GM19397 (cell line): ENCODE measurements around the gene SKP1.
"Not testable (repeated sequence)": the region's sequence is repeated elsewhere in the genome, so short reads cannot be mapped to it uniquely, and the experiment has no call there.

Experiments used
- ATAC-seq: cut with Tn5 transposase; IDR thresholded peaks from one replicate; pipeline ENCODE4 v1.9.1; 2021; ENCODE audit warnings: mild to moderate bottlenecking, moderate library complexity; ENCODE audit not compliant: unreplicated experiment

The SKP1 gene

DNA sequence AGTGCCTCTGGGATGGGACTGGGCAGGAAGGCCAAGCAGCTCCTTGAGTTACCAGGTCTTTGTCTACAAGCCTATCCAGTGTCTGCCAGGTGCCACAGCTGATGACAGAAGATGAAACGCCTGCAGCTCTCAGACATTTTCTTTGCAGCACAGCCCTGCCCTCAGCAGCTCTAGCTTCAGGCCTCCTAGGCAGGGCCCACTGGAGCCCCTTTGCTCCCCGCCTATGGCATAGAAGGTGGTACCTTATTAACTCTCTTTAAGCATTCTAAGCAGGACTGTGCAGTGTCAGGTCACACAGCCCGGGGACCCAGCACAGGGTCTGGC, 1.3 kb upstream of the SKP1 start:
- ATAC-seq, result no peak

- ATAC-seq, result no peak
Measured at GRCh38 chr5:134177369-134178095, 782 bp upstream of the SKP1 start.

DNA sequence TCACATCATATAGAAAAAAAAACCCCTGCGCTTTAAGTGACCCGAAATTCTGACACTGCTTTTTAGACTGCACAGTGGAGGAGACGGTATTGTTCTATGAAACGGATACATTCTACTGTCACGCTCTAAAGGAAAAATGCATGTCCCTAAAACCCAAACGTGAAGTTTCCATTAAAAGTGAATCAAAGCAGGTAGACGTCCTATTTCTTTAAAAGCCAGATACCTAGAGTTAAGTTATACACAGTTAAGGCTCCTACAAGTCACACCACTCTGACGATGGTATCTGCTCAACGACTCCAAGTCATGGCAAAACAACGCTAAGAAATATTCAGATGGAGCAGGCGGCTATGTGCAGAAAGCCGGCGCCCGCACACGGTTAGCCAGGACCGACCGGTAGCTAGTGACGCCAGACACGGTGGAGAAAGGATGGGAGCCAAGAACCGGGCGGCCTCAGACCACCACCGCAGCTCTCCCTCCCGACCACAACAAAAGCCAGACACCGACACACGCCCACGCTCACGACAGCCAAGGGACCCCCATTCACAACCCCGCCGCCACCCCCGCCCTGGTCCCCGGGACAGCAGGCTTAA, 734 bp downstream of the SKP1 start:
- no peak for ATAC-seq

- ATAC-seq, result no peak
Measured at GRCh38 chr5:134174841-134175839, 1.6 kb downstream of the SKP1 start.

DNA sequence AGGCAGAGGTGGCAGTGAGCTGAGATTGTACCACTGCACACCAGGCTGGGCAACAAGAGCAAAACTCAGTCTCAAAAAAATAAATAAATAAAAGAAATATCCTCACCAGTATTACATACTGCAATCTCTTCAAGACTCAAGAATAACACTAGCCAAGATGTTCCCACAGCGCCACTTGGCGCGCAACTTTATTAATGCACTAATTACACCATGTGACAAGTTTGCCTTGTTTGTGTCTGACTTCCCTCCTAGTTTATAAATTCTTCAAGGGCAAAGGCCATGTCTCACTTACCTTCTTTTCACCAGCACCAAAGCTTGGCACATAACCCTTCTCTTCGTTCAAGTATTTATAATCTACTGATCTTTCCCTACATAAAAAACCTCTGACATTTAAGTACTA, 4.8 kb downstream of the SKP1 start:
- no peak for ATAC-seq

DNA sequence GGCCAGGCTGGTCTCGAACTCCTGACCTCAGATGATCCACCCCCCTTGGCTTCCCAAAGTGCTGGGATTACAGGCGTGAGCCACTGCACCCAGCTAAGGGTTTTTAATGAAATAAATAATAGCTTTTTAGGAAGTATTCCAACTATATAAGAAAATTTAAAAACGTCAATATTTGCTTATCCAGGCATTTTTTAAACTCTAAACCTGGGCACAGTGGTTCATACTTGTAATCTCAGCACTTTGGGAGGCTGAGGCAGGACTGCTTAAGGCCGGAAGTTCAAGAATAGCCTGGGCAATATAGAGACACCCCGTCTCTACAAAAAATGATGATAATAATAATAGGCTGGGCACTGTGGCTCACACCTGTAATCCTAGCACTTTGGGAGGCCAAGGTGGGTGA, 14.2 kb downstream of the SKP1 start:
- ATAC-seq, result no peak

DNA sequence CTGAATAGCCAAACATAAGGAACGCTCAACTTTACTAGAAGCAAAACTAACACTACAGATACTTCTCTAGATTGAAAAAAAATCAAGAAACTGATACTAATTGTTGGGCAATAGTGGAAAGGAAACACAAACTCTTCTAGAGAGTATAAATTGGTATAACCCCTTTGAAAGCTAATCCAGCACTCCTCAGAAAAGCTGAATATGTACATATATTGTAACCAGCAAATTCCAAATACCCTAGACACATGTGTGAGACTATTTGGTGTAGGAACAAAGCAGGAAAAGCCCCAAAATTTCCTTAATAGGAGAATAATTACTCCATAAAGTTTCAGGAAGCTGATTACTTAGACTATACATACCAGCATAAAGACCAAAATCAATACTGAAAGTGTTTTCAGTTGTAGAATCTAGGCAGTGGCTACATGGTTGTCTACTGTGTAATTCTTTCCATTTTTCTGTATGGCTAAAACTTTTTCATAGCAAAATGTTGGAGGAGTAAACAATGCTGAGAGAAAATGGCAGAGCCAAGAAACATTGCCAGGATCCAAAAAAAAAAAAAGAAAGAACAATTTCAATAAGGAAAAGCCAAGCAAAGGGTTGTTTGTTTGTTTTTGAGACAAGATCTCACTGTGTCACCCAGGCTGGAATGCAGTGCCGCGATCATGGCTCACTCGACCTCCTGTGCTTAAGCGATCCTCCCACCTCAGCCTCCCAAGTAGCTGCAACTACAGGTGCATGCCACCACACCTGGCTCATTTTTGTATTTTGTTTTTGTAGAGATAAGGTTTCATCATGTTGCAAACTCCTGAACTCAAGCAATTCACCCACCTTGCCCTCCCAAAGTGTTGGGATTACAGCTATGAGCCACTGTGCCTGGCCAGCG, 15.0 kb downstream of the SKP1 start:
- no peak for ATAC-seq

- ATAC-seq, result no peak
Measured at GRCh38 chr5:134153657-134154056, 23.1 kb downstream of the SKP1 start.

GRCh38 chr5:134153241-134153640, 23.5 kb downstream of the SKP1 start:
- no peak for ATAC-seq

GRCh38 chr5:134152173-134152832, 24.4 kb downstream of the SKP1 start:
- not testable (repeated sequence) for ATAC-seq

DNA sequence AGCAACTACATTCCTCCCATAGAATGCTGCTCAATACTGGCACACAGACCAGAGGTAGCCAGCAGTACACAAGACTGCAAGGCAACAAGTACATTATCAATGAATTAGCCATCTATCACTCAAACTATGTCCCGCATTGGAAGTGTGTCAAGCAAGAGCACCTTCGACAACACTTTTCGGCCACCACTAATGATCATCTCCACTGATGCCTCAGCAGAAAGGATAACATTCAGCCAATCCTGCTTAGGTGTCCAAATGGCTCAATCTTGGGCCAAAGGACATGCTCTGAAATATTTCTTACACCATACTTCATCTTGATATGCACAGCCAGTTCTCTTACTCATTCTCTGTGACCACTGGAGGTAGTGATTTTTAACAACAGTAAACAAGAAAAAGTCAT, 25.0 kb downstream of the SKP1 start:
- no peak for ATAC-seq

DNA sequence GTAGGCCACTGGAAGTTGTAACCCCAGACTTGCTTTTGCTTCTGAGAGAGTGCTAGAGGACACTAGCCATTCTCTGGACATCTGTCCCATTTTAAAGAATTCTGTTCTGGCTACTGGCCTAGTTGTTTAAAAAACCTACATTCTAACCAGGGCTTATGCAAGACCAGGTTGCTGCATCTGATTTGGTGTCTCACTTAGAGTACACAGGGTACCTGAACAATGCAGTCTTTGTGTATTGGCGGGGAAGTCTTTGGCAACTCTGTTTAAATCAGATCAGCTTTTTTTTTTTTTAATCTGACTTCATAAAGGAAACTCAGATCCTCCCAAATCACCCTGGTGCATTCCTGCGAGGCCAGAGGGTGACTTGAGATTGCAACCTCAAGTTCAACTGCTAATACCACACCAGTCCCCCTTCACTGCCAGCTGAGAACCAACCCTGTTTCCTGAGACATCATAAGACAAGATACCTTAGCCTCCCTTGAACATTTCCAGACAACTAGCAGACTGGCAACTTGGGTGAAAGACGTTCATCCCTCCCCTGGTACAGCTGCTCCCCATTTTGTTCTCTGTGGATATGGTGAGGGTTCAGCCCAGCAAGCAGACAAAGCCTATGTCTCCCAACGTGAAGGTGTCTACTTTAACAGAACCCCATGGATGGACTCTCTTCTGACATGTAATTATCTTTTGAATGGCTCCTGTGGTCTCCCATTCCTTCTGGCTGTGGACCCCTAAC, 27.0 kb downstream of the SKP1 start:
- no peak for ATAC-seq

- ATAC-seq, result no peak
Measured at GRCh38 chr5:134148986-134149539, 27.7 kb downstream of the SKP1 start.

GRCh38 chr5:134148316-134148715, 28.4 kb downstream of the SKP1 start:
- no peak for ATAC-seq

GRCh38 chr5:134146651-134147518, 29.9 kb downstream of the SKP1 start:
- no peak for ATAC-seq

- peak; percentile 49 for ATAC-seq
Measured at GRCh38 chr5:134145779-134146581, 30.8 kb downstream of the SKP1 start.

GRCh38 chr5:134145041-134145757, 31.6 kb downstream of the SKP1 start:
- ATAC-seq, result no peak
